Measurements from ENCODE around the gene GPBP1L1. TPM values are rescaled to one million over a fixed set of nuclear protein-coding genes. Genes with fewer than 3 reads are reported as not detected.
A peak's percentile ranks its signal among the peaks of the same experiment; 100 is the strongest.
"Not testable (repeated sequence)": the region's sequence is repeated elsewhere in the genome, so short reads cannot be mapped to it uniquely, and the experiment has no call there.

GPBP1L1 gene
- total and polyA plus RNA-seq, 7 experiments from 2014 or later = 104 to 180 (median 112) TPM

GRCh38 chr1:45694823-45695222 is 8.5 kb upstream of the GPBP1L1 start:
- no peak overlapping the region for H3K4me3 ChIP-seq (ENCODE audit: low read length)
- no peak for DNase-seq
- no peaks in the 10 kb centered on the region for H3K27me3 Mint-ChIP-seq
- H3K4me3 Mint-ChIP-seq = no peak overlapping the region
- no peaks in the 10 kb centered on the region for H3K27me3 ChIP-seq (ENCODE audit: control insufficient read depth in 2 of 2, insufficient read depth in 2 of 2, low read length in 2 of 2)
- H3K4me1 Mint-ChIP-seq = peaks cover 0 to 20% (median 12%) of the 10 kb centered on the region in 7 donors
- ChIA-PET CTCF (no interaction called here), POLR2A (interaction anchor here (0.6 to 0.7 kb wide), 3 partner anchors 13 to 161 kb away, joined by 3 to 4 read pairs (median 3); no protein-coding TSS in a partner anchor)
- no peak for ATAC-seq
- H3K36me3 Mint-ChIP-seq = peaks cover 0 to 26% (median 4%) of the 10 kb centered on the region in 5 donors
- peak overlapping the region in 1 of 9 donors; percentile 38 for H3K27ac Mint-ChIP-seq
- H3K4me1 ChIP-seq (ENCODE audit: control insufficient read depth in 2 of 2, insufficient read depth in 2 of 2, low read length in 2 of 2) = peaks cover 0 to under 1% of the 10 kb centered on the region in 2 donors
- H3K9me3 ChIP-seq (ENCODE audit: control insufficient read depth in 2 of 3, low read length in 3 of 3) = no peaks in the 10 kb centered on the region
- H3K27ac ChIP-seq (ENCODE audit: low read depth, low read length) = no peak overlapping the region
- H3K9me3 Mint-ChIP-seq = no peaks in the 10 kb centered on the region
- peaks cover 0 to 29% (median 4%) of the 10 kb centered on the region in 3 experiments for H3K36me3 ChIP-seq (ENCODE audit: control insufficient read depth in 2 of 3, insufficient read depth in 3 of 3, low read length in 3 of 3)
- intact Hi-C loops (cut with micrococcal nuclease) = no loop called here

DNA sequence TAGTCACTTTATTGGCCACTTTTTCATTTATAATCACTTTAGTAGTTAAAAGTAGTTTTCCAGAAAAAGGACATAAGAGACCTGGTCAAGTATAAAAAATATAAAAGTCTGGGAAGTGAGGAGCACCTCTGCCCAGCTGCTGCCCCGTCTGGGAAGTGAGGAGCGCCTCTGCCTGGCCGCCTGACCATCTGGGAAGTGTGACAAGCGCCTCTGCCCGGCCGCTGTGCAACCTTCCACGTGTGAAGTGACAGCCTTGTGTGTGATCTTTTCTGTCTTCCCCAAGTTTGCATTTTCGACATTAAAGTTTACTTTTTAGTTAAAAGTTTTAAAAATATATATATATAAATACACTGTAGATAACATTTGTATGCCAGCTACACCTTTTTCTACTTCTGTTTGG is 7.5 kb upstream of the GPBP1L1 start:
- H3K9me3 ChIP-seq (ENCODE audit: control insufficient read depth in 2 of 3, low read length in 3 of 3); intact Hi-C loops (cut with micrococcal nuclease); H3K4me3 ChIP-seq (ENCODE audit: low read length); CTCF ChIA-PET; H3K9me3 Mint-ChIP-seq; DNase-seq; H3K27me3 Mint-ChIP-seq; ATAC-seq; H3K27ac ChIP-seq (ENCODE audit: low read depth, low read length); H3K27me3 ChIP-seq (ENCODE audit: control insufficient read depth in 2 of 2, insufficient read depth in 2 of 2, low read length in 2 of 2); POLR2A ChIA-PET; H3K4me3 Mint-ChIP-seq: not testable (repeated sequence)
- peaks cover 0 to 26% (median 4%) of the 10 kb centered on the region in 5 donors for H3K36me3 Mint-ChIP-seq
- peaks cover 0 to 25% (median 14%) of the 10 kb centered on the region in 7 donors for H3K4me1 Mint-ChIP-seq
- Histone ChIP-seq H3K36me3 (ENCODE audit: control insufficient read depth in 2 of 3, insufficient read depth in 3 of 3, low read length in 3 of 3) (peaks cover 0 to 29% (median 4%) of the 10 kb centered on the region in 3 experiments), H3K4me1 (ENCODE audit: control insufficient read depth in 2 of 2, insufficient read depth in 2 of 2, low read length in 2 of 2) (peaks cover 6 to 10% of the 10 kb centered on the region in 2 donors)
- peak overlapping the region in 1 of 9 donors; percentile 38 for H3K27ac Mint-ChIP-seq

DNA sequence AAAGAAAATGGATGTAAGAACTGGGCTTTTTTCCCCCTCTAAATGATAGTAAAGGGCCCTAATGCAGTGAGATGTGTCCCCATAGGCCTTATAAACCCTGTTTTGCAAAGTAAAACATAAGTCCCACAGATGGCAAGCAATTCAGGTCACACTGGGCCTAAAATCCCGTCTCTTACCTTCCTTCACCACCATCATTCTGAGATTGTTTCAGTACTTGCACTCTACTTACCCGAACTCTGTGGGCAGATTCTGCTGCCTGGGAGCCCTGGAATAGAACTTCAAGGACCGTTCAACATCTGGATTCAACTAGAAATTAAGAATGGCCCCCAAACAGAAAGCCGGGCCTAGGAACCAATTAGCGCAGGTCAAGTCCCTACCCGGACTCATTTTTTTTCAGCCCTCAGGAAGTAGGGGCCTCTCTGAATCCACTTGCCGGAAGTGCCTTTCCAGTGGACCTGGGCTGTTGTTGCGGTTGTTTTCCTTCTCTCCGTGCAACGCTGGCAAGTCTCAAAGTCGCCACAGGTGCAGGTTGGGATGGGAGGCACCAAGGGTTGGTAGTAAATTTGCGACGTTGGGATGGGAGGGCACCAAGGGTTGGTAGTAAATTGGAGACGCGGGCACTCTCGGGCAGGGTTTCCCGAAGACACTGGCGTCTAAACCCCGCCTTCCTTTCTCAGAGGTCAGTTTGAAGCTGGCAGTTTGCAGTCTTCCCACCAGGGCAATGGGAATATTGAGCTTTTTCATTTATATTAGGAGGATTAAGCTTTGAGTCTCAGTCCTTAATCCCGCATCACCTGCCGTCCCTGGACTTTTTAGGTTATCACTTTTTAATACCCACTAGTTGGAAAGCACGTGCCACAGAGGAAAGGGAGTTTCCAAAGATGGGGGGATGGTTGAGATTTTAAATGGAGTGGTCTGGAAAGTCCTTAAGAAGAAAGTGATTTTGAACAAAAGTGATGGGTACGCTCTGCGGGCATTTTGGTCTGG is 1.7 kb upstream of the GPBP1L1 start, which contains the start of gene TMEM69:
TMEM69 (plus strand) TSS at position 428 of the 987 bp plus-strand sequence. CDS start 2,888 bp downstream, outside the sequence.
- Histone ChIP-seq H3K4me1 (ENCODE audit: control insufficient read depth in 2 of 2, insufficient read depth in 2 of 2, low read length in 2 of 2) (peaks cover 24 to 25% of the 10 kb centered on the region in 2 donors), H3K27me3 (ENCODE audit: control insufficient read depth in 2 of 2, insufficient read depth in 2 of 2, low read length in 2 of 2) (no peaks in the 10 kb centered on the region), H3K4me3 (ENCODE audit: low read length) (peak within 1 kb of the TSS; percentile 86), H3K36me3 (ENCODE audit: control insufficient read depth in 2 of 3, insufficient read depth in 3 of 3, low read length in 3 of 3) (peaks cover 0 to 8% (median 4%) of the 10 kb centered on the region in 3 experiments), H3K9me3 (ENCODE audit: control insufficient read depth in 2 of 3, low read length in 3 of 3) (no peaks in the 10 kb centered on the region), H3K27ac (ENCODE audit: low read depth, low read length) (peak within 1 kb of the TSS; percentile 94)
- CTCF ChIA-PET = interaction anchor here (0.9 kb wide), 1 partner anchor 388 kb away, joined by 3 read pairs; no protein-coding TSS in a partner anchor
- POLR2A ChIA-PET = interaction anchor here (0.6 to 2.6 kb wide), 15 partner anchors 8 to 702 kb away, joined by 3 to 31 read pairs (median 3); partner anchors contain the start of genes CCDC163, MMACHC, MUTYH and NASP
- Mint-ChIP-seq H3K36me3 (peaks cover 0 to 11% (median 0%) of the 10 kb centered on the region in 5 donors), H3K4me1 (peaks cover 14 to 56% (median 39%) of the 10 kb centered on the region in 7 donors), H3K27ac (peak within 1 kb of the TSS; percentile 99 to 100 (median 100)), H3K9me3 (no peaks in the 10 kb centered on the region), H3K4me3 (peak within 1 kb of the TSS; percentile 95 to 100 (median 99)), H3K27me3 (no peaks in the 10 kb centered on the region)
- ATAC-seq (no peak), DNase-seq (peak; percentile 61 to 86 (median 78))
- intact Hi-C loops (cut with micrococcal nuclease) = loop anchor here (1.0 to 10.0 kb wide), 28 partner anchors 62 to 1713 kb away; partner anchors contain the start of genes DMAP1 (in 2 of the 2), EIF2B3 (in 2 of the 2), IPP (in 2 of the 2) and MAST2 (in 2 of the 2)

- Mint-ChIP-seq H3K27me3 (no peaks in the 10 kb centered on the region), H3K9me3 (no peaks in the 10 kb centered on the region), H3K36me3 (peaks cover 0 to 7% (median 0%) of the 10 kb centered on the region in 5 donors), H3K4me1 (peaks cover 21 to 60% (median 45%) of the 10 kb centered on the region in 7 donors), H3K4me3 (peak overlapping the region; percentile 95 to 100 (median 99)), H3K27ac (peak overlapping the region; percentile 99 to 100 (median 100))
- ChIA-PET CTCF (interaction anchor here (1.1 kb wide), 2 partner anchors 42 to 140 kb away, joined by 3 read pairs; no protein-coding TSS in a partner anchor), POLR2A (interaction anchor here (0.6 to 2.6 kb wide), 21 partner anchors 10 to 1474 kb away, joined by 3 to 31 read pairs (median 3); partner anchors contain the start of genes CCDC163, DMAP1, MMACHC and MUTYH)
- DNase-seq (peak; percentile 88 to 99 (median 97)), ATAC-seq (peak; percentile 90)
- H3K4me1 ChIP-seq (ENCODE audit: control insufficient read depth in 2 of 2, insufficient read depth in 2 of 2, low read length in 2 of 2) = peaks cover 29 to 33% of the 10 kb centered on the region in 2 donors
- H3K27me3 ChIP-seq (ENCODE audit: control insufficient read depth in 2 of 2, insufficient read depth in 2 of 2, low read length in 2 of 2) = no peaks in the 10 kb centered on the region
- H3K36me3 ChIP-seq (ENCODE audit: control insufficient read depth in 2 of 3, insufficient read depth in 3 of 3, low read length in 3 of 3) = peaks cover 0 to 8% (median under 1%) of the 10 kb centered on the region in 3 experiments
- H3K9me3 ChIP-seq (ENCODE audit: control insufficient read depth in 2 of 3, low read length in 3 of 3) = no peaks in the 10 kb centered on the region
- intact Hi-C loops (cut with micrococcal nuclease) = loop anchor here (1.0 to 10.0 kb wide), 27 partner anchors 63 to 1712 kb away; partner anchors contain the start of genes DMAP1 (in 2 of the 2), EIF2B3 (in 2 of the 2), IPP (in 2 of the 2) and MAST2 (in 2 of the 2)
- H3K27ac ChIP-seq (ENCODE audit: low read depth, low read length) = peak overlapping the region; percentile 94
- H3K4me3 ChIP-seq (ENCODE audit: low read length) = peak overlapping the region; percentile 86
These were observed 851 bp upstream of the GPBP1L1 start for GRCh38 chr1:45687014-45687753.

GRCh38 chr1:45686015-45686287 is 382 bp downstream of the GPBP1L1 start:
- peaks cover 26 to 69% (median 53%) of the 10 kb centered on the region in 7 donors for H3K4me1 Mint-ChIP-seq
- H3K36me3 Mint-ChIP-seq = peaks cover 0 to 5% (median 0%) of the 10 kb centered on the region in 5 donors
- intact Hi-C loops (cut with micrococcal nuclease) = loop anchor here (1.0 to 10.0 kb wide), 19 partner anchors 117 to 1711 kb away; partner anchors contain the start of genes DMAP1 (in 2 of the 2), EIF2B3 (in 2 of the 2), LRRC41 (in 2 of the 2) and PLK3 (in 2 of the 2)
- ChIA-PET POLR2A (interaction anchor here (0.5 to 2.6 kb wide), 27 partner anchors 10 to 1473 kb away, joined by 3 to 31 read pairs (median 3); partner anchors contain the start of genes AKR1A1, CCDC163, DMAP1 and LRRC41), CTCF (interaction anchor here (0.6 to 1.3 kb wide), 9 partner anchors 13 to 382 kb away, joined by 3 to 4 read pairs (median 3); partner anchors contain the start of gene TESK2)
- no peaks in the 10 kb centered on the region for H3K27me3 Mint-ChIP-seq
- DNase-seq = peak in 6 of 9 donors; percentile 66 to 76 (median 70)
- no peak for ATAC-seq
- peak overlapping the region; percentile 95 to 100 (median 99) for H3K4me3 Mint-ChIP-seq
- Histone ChIP-seq H3K27me3 (ENCODE audit: control insufficient read depth in 2 of 2, insufficient read depth in 2 of 2, low read length in 2 of 2) (no peaks in the 10 kb centered on the region), H3K27ac (ENCODE audit: low read depth, low read length) (peak overlapping the region; percentile 94), H3K36me3 (ENCODE audit: control insufficient read depth in 2 of 3, insufficient read depth in 3 of 3, low read length in 3 of 3) (peaks cover 0 to 5% (median 0%) of the 10 kb centered on the region in 3 experiments), H3K4me1 (ENCODE audit: control insufficient read depth in 2 of 2, insufficient read depth in 2 of 2, low read length in 2 of 2) (peaks cover 34 to 40% of the 10 kb centered on the region in 2 donors), H3K9me3 (ENCODE audit: control insufficient read depth in 2 of 3, low read length in 3 of 3) (no peaks in the 10 kb centered on the region), H3K4me3 (ENCODE audit: low read length) (peak overlapping the region; percentile 86)
- peak overlapping the region; percentile 99 to 100 (median 100) for H3K27ac Mint-ChIP-seq
- no peaks in the 10 kb centered on the region for H3K9me3 Mint-ChIP-seq

Data from naive thymus-derived CD4-positive, alpha-beta T cell (primary cell).